T-cell (primary cell): Measurements from ENCODE around the gene CHMP5. TPM values are rescaled to one million over a fixed set of nuclear protein-coding genes. Genes with fewer than 3 reads are reported as not detected.

Experiments used
- ATAC-seq, 4 experiments: fragments of 200-7000 bp in 3 of 4; fragments of 150-1000 bp in 1 of 4; cut with Tn5 transposase; replicated peaks in 1 of 4; 1 replicate in 3 of 4; 2 replicates in 1 of 4; pipeline ENCODE4 v1.10.0; 2021; ENCODE audit warnings: moderate library complexity in 3 of 4, mild to moderate bottlenecking in 2 of 4, moderate number of reproducible peaks in 1 of 4
- CTCF ChIA-PET, 2 donors: fragments of 300-600 bp; sonication (Branson Sonifier 250); formaldehyde crosslinking; loops; one replicate each; lab custom pipeline; 2022; ENCODE audit warnings: antibody characterized with exemption in 2 of 2; lab: Charles Lee
- POLR2A ChIA-PET, 2 donors: fragments of 300-600 bp; sonication (Branson Sonifier 250); formaldehyde crosslinking; loops; one replicate each; lab custom pipeline; 2022; ENCODE audit warnings: antibody characterized with exemption in 2 of 2; lab: Charles Lee
- DNase-seq, 35 experiments: peaks; one replicate each; pipeline versions ENCODE4 v3.0.0 to v3.0.0-alpha.2; 2013 to 2023
- H3K27ac ChIP-seq: one replicate; pipeline ENCODE4 v1.5.1; 2013; ENCODE audit warnings: low read length
- H3K27me3 ChIP-seq, 2 experiments: replicated peaks in 1 of 2; 1 replicate in 1 of 2; 2 replicates in 1 of 2; pipeline versions ENCODE4 v1.6.1 to v1.7.0; 2013; ENCODE audit warnings: low read length in 1 of 2, mixed read lengths in 1 of 2; ENCODE audit not compliant: control insufficient read depth in 2 of 2, insufficient read depth in 2 of 2; ENCODE audit errors: extremely low read depth in 1 of 2
- H3K36me3 ChIP-seq, 2 donors: 1 replicate in 1 of 2; 2 replicates in 1 of 2; pipeline versions ENCODE4 v1.6.1 to v1.7.0; 2013; ENCODE audit warnings: low read length in 1 of 2; ENCODE audit not compliant: control insufficient read depth in 2 of 2, insufficient read depth in 1 of 2; ENCODE audit errors: extremely low read depth in 1 of 2
- H3K4me1 ChIP-seq, 2 experiments: 1 replicate in 1 of 2; 2 replicates in 1 of 2; pipeline versions ENCODE4 v1.6.1 to v1.7.0; 2013; ENCODE audit warnings: low read length in 2 of 2, mixed read lengths in 1 of 2; ENCODE audit not compliant: insufficient read depth in 2 of 2, control insufficient read depth in 1 of 2; ENCODE audit errors: extremely low read depth in 1 of 2
- H3K4me3 ChIP-seq, 2 donors: 1 replicate in 1 of 2; 2 replicates in 1 of 2; pipeline versions ENCODE4 v1.5.1 to v1.7.0; 2013; ENCODE audit warnings: mild to moderate bottlenecking in 2 of 2, low read length in 1 of 2, moderate library complexity in 1 of 2; ENCODE audit not compliant: control insufficient read depth in 1 of 2; ENCODE audit errors: extremely low read depth in 1 of 2
- H3K9me3 ChIP-seq: 2 replicates; pipeline ENCODE4 v1.7.0; 2013
- H3K27ac Mint-ChIP-seq, 2 donors: one replicate each; pipeline ENCODE4 v1.8.0; 2020 to 2021; ENCODE audit warnings: mild to moderate bottlenecking in 2 of 2, mixed read lengths in 2 of 2
- H3K27me3 Mint-ChIP-seq, 2 donors: one replicate each; pipeline ENCODE4 v1.8.0; 2021 to 2022; ENCODE audit warnings: mixed read lengths in 2 of 2
- H3K36me3 Mint-ChIP-seq: one replicate; pipeline ENCODE4 v1.8.0; 2021; ENCODE audit warnings: mixed read lengths
- H3K4me1 Mint-ChIP-seq, 3 donors: one replicate each; pipeline ENCODE4 v1.8.0; 2020 to 2022; ENCODE audit warnings: mixed read lengths in 3 of 3, mild to moderate bottlenecking in 1 of 3
- H3K4me3 Mint-ChIP-seq, 3 donors: one replicate each; pipeline ENCODE4 v1.8.0; 2020 to 2022; ENCODE audit warnings: mild to moderate bottlenecking in 3 of 3, mixed read lengths in 3 of 3, moderate library complexity in 3 of 3
- H3K9me3 Mint-ChIP-seq, 3 donors: one replicate each; pipeline ENCODE4 v1.8.0; 2020 to 2022; ENCODE audit warnings: mixed read lengths in 3 of 3
- WGBS: methylation state at CpG from one replicate; pipeline ENCODE4 v1.1.5; 2013; ENCODE audit warnings: missing lambda C conversion rate; ENCODE audit not compliant: insufficient coverage; 5-methylcytosine and 5-hydroxymethylcytosine counted together
- total RNA-seq, 35 experiments: library from RNA in 6 of 35; stranded (reverse) in 6 of 35; fragments of 120-200 nt in 1 of 35; gene quantifications; one replicate each; pipeline versions ENCODE4 v1.2.1 to v1.2.4 and lab custom pipeline; 2013 to 2026

CHMP5 gene
- total RNA-seq, 5 donors from 2014 or later (not counting 1 experiment from before 2014, with no cell fraction given): 20.5 to 32.1 (median 30.8) TPM

- Histone ChIP-seq H3K4me1 (no peaks in the 10 kb centered on the region), H3K4me3 (no peak overlapping the region), H3K9me3 (no peaks in the 10 kb centered on the region), H3K27ac (no peak overlapping the region), H3K27me3 (no peaks in the 10 kb centered on the region), H3K36me3 (peaks cover 5 to 87% of the 10 kb centered on the region in 2 donors)
- no peak overlapping the region for H3K4me3 Mint-ChIP-seq
- H3K4me1 Mint-ChIP-seq: peaks cover 8 to 16% (median 10%) of the 10 kb centered on the region in 3 donors
- CTCF ChIA-PET: interaction anchor here (0.8 to 1.2 kb wide), 3 partner anchors 12 to 13 kb away, joined by 3 to 4 read pairs (median 3); no protein-coding TSS in a partner anchor
- no CpG with 5 or more reads among the region's 3 CpGs for WGBS
- DNase-seq: no peak
- H3K9me3 Mint-ChIP-seq: no peaks in the 10 kb centered on the region
- no peaks in the 10 kb centered on the region for H3K27me3 Mint-ChIP-seq
- peak overlapping the region in 1 of 2 donors; percentile 50 for H3K27ac Mint-ChIP-seq
- peaks cover 65% of the 10 kb centered on the region for H3K36me3 Mint-ChIP-seq
- ATAC-seq: no peak
- POLR2A ChIA-PET: interaction anchor here in 1 of 2 donors (1.1 kb wide), 1 partner anchor 9 kb away, joined by 4 read pairs; no protein-coding TSS in a partner anchor
These were observed 8.6 kb downstream of the CHMP5 start for GRCh38 chr9:33273266-33273971.

- WGBS: no CpG with 5 or more reads among the region's 2 CpGs
- Histone ChIP-seq H3K27ac (no peak overlapping the region), H3K36me3 (peaks cover 5 to 86% of the 10 kb centered on the region in 2 donors), H3K4me3 (no peak overlapping the region), H3K4me1 (no peaks in the 10 kb centered on the region), H3K9me3 (no peaks in the 10 kb centered on the region), H3K27me3 (no peaks in the 10 kb centered on the region)
- Mint-ChIP-seq H3K27ac (peak overlapping the region in 1 of 2 donors; percentile 5), H3K4me3 (no peak overlapping the region), H3K9me3 (no peaks in the 10 kb centered on the region), H3K4me1 (peaks cover 6 to 14% (median 7%) of the 10 kb centered on the region in 3 donors), H3K27me3 (no peaks in the 10 kb centered on the region), H3K36me3 (peaks cover 65% of the 10 kb centered on the region)
- DNase-seq (no peak), ATAC-seq (no peak)
- ChIA-PET POLR2A (interaction anchor here in 1 of 2 donors (1.1 kb wide), 1 partner anchor 9 kb away, joined by 4 read pairs; no protein-coding TSS in a partner anchor), CTCF (interaction anchor here (0.6 to 0.8 kb wide), 2 partner anchors 12 to 25 kb away, joined by 3 read pairs; no protein-coding TSS in a partner anchor)
These were observed 9.1 kb downstream of the CHMP5 start for GRCh38 chr9:33273972-33274328.

- Histone ChIP-seq H3K27ac (no peak overlapping the region), H3K4me3 (no peak overlapping the region), H3K36me3 (peaks cover 6 to 78% of the 10 kb centered on the region in 2 donors), H3K4me1 (no peaks in the 10 kb centered on the region), H3K27me3 (no peaks in the 10 kb centered on the region), H3K9me3 (no peaks in the 10 kb centered on the region)
- Mint-ChIP-seq H3K27ac (peak overlapping the region in 1 of 2 donors; percentile 25), H3K4me1 (peaks cover 3 to 10% (median 7%) of the 10 kb centered on the region in 3 donors), H3K36me3 (peaks cover 59% of the 10 kb centered on the region), H3K4me3 (no peak overlapping the region), H3K9me3 (no peaks in the 10 kb centered on the region), H3K27me3 (no peaks in the 10 kb centered on the region)
- 96% methylated on average over 4 of the region's 4 CpGs for WGBS
- DNase-seq: no peak
- no peak for ATAC-seq
- ChIA-PET CTCF (no interaction called here), POLR2A (no interaction called here)
These were observed 12.6 kb downstream of the CHMP5 start for GRCh38 chr9:33277484-33277883.

GRCh38 chr9:33285502-33285901 lies 20.7 kb downstream of the CHMP5 start:
- no peaks in the 10 kb centered on the region for H3K27me3 ChIP-seq
- peaks cover 5 to 24% of the 10 kb centered on the region in 2 experiments for H3K4me1 ChIP-seq
- Mint-ChIP-seq H3K27ac (no peak overlapping the region), H3K4me3 (no peak overlapping the region), H3K27me3 (no peaks in the 10 kb centered on the region), H3K4me1 (peaks cover 0 to 19% (median 17%) of the 10 kb centered on the region in 3 donors), H3K36me3 (peaks cover 21% of the 10 kb centered on the region), H3K9me3 (no peaks in the 10 kb centered on the region)
- peaks cover 3 to 17% of the 10 kb centered on the region in 2 donors for H3K36me3 ChIP-seq
- no peaks in the 10 kb centered on the region for H3K9me3 ChIP-seq
- WGBS: no CpG with 5 or more reads among the region's 5 CpGs
- ChIA-PET CTCF (interaction anchor here (0.6 to 1.2 kb wide), 3 partner anchors 11 to 32 kb away, joined by 4 to 7 read pairs (median 5); no protein-coding TSS in a partner anchor), POLR2A (interaction anchor here (0.7 kb wide), 2 partner anchors 19 to 1663 kb away, joined by 3 to 4 read pairs; no protein-coding TSS in a partner anchor)
- no peak overlapping the region for H3K27ac ChIP-seq
- H3K4me3 ChIP-seq: no peak overlapping the region
- DNase-seq: no peak
- no peak for ATAC-seq

GRCh38 chr9:33287087-33287490 lies 22.2 kb downstream of the CHMP5 start:
- DNase-seq: peak in 30 of 35 experiments; percentile 17 to 80 (median 46)
- H3K4me3 ChIP-seq: no peak overlapping the region
- H3K27me3 ChIP-seq: no peaks in the 10 kb centered on the region
- peaks cover 0 to 15% of the 10 kb centered on the region in 2 donors for H3K36me3 ChIP-seq
- Mint-ChIP-seq H3K4me3 (no peak overlapping the region), H3K27me3 (no peaks in the 10 kb centered on the region), H3K36me3 (peaks cover 16% of the 10 kb centered on the region), H3K27ac (peak overlapping the region; percentile 76 to 78), H3K9me3 (no peaks in the 10 kb centered on the region), H3K4me1 (peaks cover 13 to 33% (median 29%) of the 10 kb centered on the region in 3 donors)
- POLR2A ChIA-PET: no interaction called here
- peaks cover 14 to 40% of the 10 kb centered on the region in 2 experiments for H3K4me1 ChIP-seq
- WGBS: 70% methylated on average over 2 of the region's 4 CpGs
- H3K27ac ChIP-seq: peak overlapping the region; percentile 43
- ATAC-seq: no peak
- no peaks in the 10 kb centered on the region for H3K9me3 ChIP-seq
- CTCF ChIA-PET: interaction anchor here (0.6 to 1.6 kb wide), 8 partner anchors 10 to 745 kb away, joined by 3 to 5 read pairs (median 3); partner anchors contain the start of gene NOL6 (in 1 of the 2)

GRCh38 chr9:33288235-33288634 lies 23.4 kb downstream of the CHMP5 start:
- ATAC-seq (no peak), DNase-seq (no peak)
- WGBS: no CpG with 5 or more reads among the region's 4 CpGs
- peaks cover 3 to 12% of the 10 kb centered on the region in 2 donors for H3K36me3 ChIP-seq
- peak overlapping the region; percentile 100 for H3K27ac ChIP-seq
- H3K4me1 ChIP-seq: peaks cover 19 to 44% of the 10 kb centered on the region in 2 experiments
- no peaks in the 10 kb centered on the region for H3K9me3 ChIP-seq
- H3K9me3 Mint-ChIP-seq: no peaks in the 10 kb centered on the region
- H3K36me3 Mint-ChIP-seq: peaks cover 19% of the 10 kb centered on the region
- H3K4me3 ChIP-seq: no peak overlapping the region
- POLR2A ChIA-PET: interaction anchor here in 1 of 2 donors (0.6 kb wide), 1 partner anchor 262 kb away, joined by 3 read pairs; no protein-coding TSS in a partner anchor
- H3K27me3 Mint-ChIP-seq: no peaks in the 10 kb centered on the region
- no peaks in the 10 kb centered on the region for H3K27me3 ChIP-seq
- peak overlapping the region; percentile 68 to 79 for H3K27ac Mint-ChIP-seq
- CTCF ChIA-PET: interaction anchor here in 1 of 2 donors (0.8 to 1.6 kb wide), 3 partner anchors 8 to 90 kb away, joined by 3 to 5 read pairs (median 3); no protein-coding TSS in a partner anchor
- H3K4me3 Mint-ChIP-seq: peak overlapping the region in 2 of 3 donors; percentile 45 to 48
- peaks cover 24 to 45% (median 40%) of the 10 kb centered on the region in 3 donors for H3K4me1 Mint-ChIP-seq
